ENCODE results near the gene ATP13A3.

DNA sequence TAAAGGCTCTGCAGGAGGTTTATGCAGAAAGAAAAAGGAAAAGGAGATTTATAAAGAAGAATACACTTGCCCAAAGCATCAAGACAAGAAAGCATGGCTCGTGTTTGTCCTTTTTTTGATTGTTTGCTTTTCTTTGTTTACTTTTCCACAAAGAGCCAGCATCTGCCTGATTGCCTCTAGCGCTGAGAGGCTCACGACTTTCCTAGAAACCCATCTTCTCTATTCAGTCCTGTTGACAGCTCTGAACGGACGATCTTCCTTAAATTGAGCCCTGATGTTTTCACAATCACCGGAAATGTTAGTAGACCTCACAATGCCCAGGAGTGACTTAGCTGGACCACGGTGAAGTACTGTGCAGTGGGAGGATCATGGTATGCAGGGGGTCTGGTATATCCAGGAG, 100.2 kb downstream of the ATP13A3 start:
- TF ChIP-seq EZH2 (IDR thresholded peaks at IDR 0.05; ENCODE audit: borderline replicate concordance, insufficient read depth, low read depth, low read length, poor library complexity, severe bottlenecking), result no peak
- TF ChIP-seq, protein P1, sequence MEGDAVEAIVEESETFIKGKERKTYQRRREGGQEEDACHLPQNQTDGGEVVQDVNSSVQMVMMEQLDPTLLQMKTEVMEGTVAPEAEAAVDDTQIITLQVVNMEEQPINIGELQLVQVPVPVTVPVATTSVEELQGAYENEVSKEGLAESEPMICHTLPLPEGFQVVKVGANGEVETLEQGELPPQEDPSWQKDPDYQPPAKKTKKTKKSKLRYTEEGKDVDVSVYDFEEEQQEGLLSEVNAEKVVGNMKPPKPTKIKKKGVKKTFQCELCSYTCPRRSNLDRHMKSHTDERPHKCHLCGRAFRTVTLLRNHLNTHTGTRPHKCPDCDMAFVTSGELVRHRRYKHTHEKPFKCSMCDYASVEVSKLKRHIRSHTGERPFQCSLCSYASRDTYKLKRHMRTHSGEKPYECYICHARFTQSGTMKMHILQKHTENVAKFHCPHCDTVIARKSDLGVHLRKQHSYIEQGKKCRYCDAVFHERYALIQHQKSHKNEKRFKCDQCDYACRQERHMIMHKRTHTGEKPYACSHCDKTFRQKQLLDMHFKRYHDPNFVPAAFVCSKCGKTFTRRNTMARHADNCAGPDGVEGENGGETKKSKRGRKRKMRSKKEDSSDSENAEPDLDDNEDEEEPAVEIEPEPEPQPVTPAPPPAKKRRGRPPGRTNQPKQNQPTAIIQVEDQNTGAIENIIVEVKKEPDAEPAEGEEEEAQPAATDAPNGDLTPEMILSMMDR (IDR thresholded peaks at IDR 0.05), result no peak

Data from B cell (primary cell).